H9 (cell line): ENCODE data around the gene GSX1. TPM values are rescaled to one million over a fixed set of nuclear protein-coding genes. Genes with fewer than 3 reads are reported as not detected.

Experiments
- DNase-seq: peaks from one replicate; pipeline ENCODE4 v3.0.0-alpha.2; 2017
- H2AFZ ChIP-seq: one replicate; pipeline ENCODE4 v1.6.1; 2013; ENCODE audit warnings: mild to moderate bottlenecking, low read length, control low read depth, moderate library complexity
- H2AK5ac ChIP-seq: 2 replicates; pipeline ENCODE4 v1.6.1; 2013; ENCODE audit warnings: low read length, control low read depth, mixed read lengths; ENCODE audit not compliant: insufficient read length
- H2BK120ac ChIP-seq: one replicate; pipeline ENCODE4 v1.6.1; 2013; ENCODE audit warnings: low read depth, mild to moderate bottlenecking, low read length, control low read depth, inconsistent platforms; ENCODE audit not compliant: poor library complexity, severe bottlenecking
- H2BK12ac ChIP-seq: 2 replicates; pipeline ENCODE4 v1.6.1; 2013; ENCODE audit warnings: low read length, control low read depth, mixed read lengths, low read depth; ENCODE audit not compliant: insufficient read length
- H2BK15ac ChIP-seq: 2 replicates; pipeline ENCODE4 v1.6.1; 2013; ENCODE audit warnings: low read depth, low read length, control low read depth
- H2BK20ac ChIP-seq: one replicate; pipeline ENCODE4 v1.6.1; 2013; ENCODE audit warnings: low read depth, mild to moderate bottlenecking, low read length, control low read depth, inconsistent platforms; ENCODE audit not compliant: poor library complexity, severe bottlenecking
- H2BK5ac ChIP-seq: 2 replicates; pipeline ENCODE4 v1.6.1; 2013; ENCODE audit warnings: low read length, control low read depth, mixed read lengths; ENCODE audit not compliant: insufficient read length
- H3K14ac ChIP-seq: 2 replicates; pipeline ENCODE4 v1.6.1; 2013; ENCODE audit warnings: low read length, control low read depth; ENCODE audit not compliant: insufficient read depth
- H3K18ac ChIP-seq: 2 replicates; pipeline ENCODE4 v1.6.1; 2013; ENCODE audit warnings: low read depth, mild to moderate bottlenecking, mixed read lengths, low read length, control low read depth; ENCODE audit not compliant: insufficient read length
- H3K23ac ChIP-seq: 2 replicates; pipeline ENCODE4 v1.6.1; 2013; ENCODE audit warnings: low read length, control low read depth, mixed read lengths, low read depth; ENCODE audit not compliant: insufficient read length
- H3K23me2 ChIP-seq: 2 replicates; pipeline ENCODE4 v1.6.1; 2013; ENCODE audit warnings: low read depth, mild to moderate bottlenecking, mixed read lengths, low read length, control low read depth; ENCODE audit not compliant: insufficient read length, poor library complexity, severe bottlenecking
- H3K27ac ChIP-seq: 2 replicates; pipeline ENCODE4 v1.5.1; 2013; ENCODE audit warnings: low read length, control low read depth, mixed read lengths, low read depth; ENCODE audit not compliant: insufficient read length
- H3K27me3 ChIP-seq: 2 replicates; pipeline ENCODE4 v1.6.1; 2013; ENCODE audit warnings: low read length, control low read depth, inconsistent platforms; ENCODE audit not compliant: insufficient read depth
- H3K4ac ChIP-seq: 2 replicates; pipeline ENCODE4 v1.6.1; 2013; ENCODE audit warnings: low read depth, mild to moderate bottlenecking, control low read depth, inconsistent platforms, low read length, moderate library complexity
- H3K4me1 ChIP-seq: 2 replicates; pipeline ENCODE4 v1.6.1; 2013; ENCODE audit warnings: low read length, control low read depth, inconsistent platforms; ENCODE audit not compliant: insufficient read depth
- H3K4me2 ChIP-seq: 2 replicates; pipeline ENCODE4 v1.6.1; 2013; ENCODE audit warnings: low read length, control low read depth, mixed read lengths; ENCODE audit not compliant: insufficient read length, insufficient read depth
- H3K56ac ChIP-seq: 2 replicates; pipeline ENCODE4 v1.6.1; 2013; ENCODE audit warnings: low read depth, mild to moderate bottlenecking, mixed read lengths, low read length, control low read depth; ENCODE audit not compliant: insufficient read length
- H3K79me1 ChIP-seq: 2 replicates; pipeline ENCODE4 v1.6.1; 2013; ENCODE audit warnings: low read depth, mild to moderate bottlenecking, moderate library complexity, low read length, control low read depth, inconsistent platforms; ENCODE audit not compliant: insufficient read depth, poor library complexity, severe bottlenecking
- H3K79me2 ChIP-seq: 2 replicates; pipeline ENCODE4 v1.6.1; 2013; ENCODE audit warnings: low read length, control low read depth, inconsistent platforms; ENCODE audit not compliant: insufficient read depth
- H3K9ac ChIP-seq: 2 replicates; pipeline ENCODE4 v1.6.1; 2013; ENCODE audit warnings: low read length, control low read depth, mixed read lengths; ENCODE audit not compliant: insufficient read length; ENCODE audit errors: extremely low read depth
- H3K9me3 ChIP-seq: one replicate; pipeline ENCODE4 v1.6.1; 2013; ENCODE audit warnings: low read depth, low read length, inconsistent platforms; ENCODE audit not compliant: control insufficient read depth
- H3T11ph ChIP-seq: one replicate; pipeline ENCODE4 v1.6.1; 2013; ENCODE audit warnings: mild to moderate bottlenecking, low read length, control low read depth, inconsistent platforms
- H4K20me1 ChIP-seq: one replicate; pipeline ENCODE4 v1.6.1; 2013; ENCODE audit not compliant: control insufficient read depth, insufficient read length, insufficient read depth
- H4K5ac ChIP-seq: 2 replicates; pipeline ENCODE4 v1.6.1; 2013; ENCODE audit warnings: low read depth, mild to moderate bottlenecking, mixed read lengths, low read length, control low read depth; ENCODE audit not compliant: insufficient read length
- H4K8ac ChIP-seq: replicated peaks from 2 replicates; pipeline ENCODE4 v1.6.1; 2013; ENCODE audit warnings: low read length, control low read depth, mixed read lengths, low read depth; ENCODE audit not compliant: insufficient read length
- H4K91ac ChIP-seq: 2 replicates; pipeline ENCODE4 v1.6.1; 2013; ENCODE audit warnings: low read depth, mild to moderate bottlenecking, moderate library complexity, mixed read lengths, low read length, control low read depth; ENCODE audit not compliant: insufficient read length
- H3K27ac Mint-ChIP-seq, 3 experiments: 2 replicates in 2 of 3; 3 replicates in 1 of 3; pipeline ENCODE4 v1.8.0; 2020 to 2021; ENCODE audit warnings: mixed read lengths in 3 of 3, mild to moderate bottlenecking in 1 of 3, moderate library complexity in 1 of 3
- H3K27me3 Mint-ChIP-seq: 2 replicates; pipeline ENCODE4 v1.8.0; 2021; ENCODE audit warnings: low read depth, mild to moderate bottlenecking, moderate library complexity, mixed read lengths
- H3K36me3 Mint-ChIP-seq, 3 experiments: 2 replicates in 2 of 3; 3 replicates in 1 of 3; pipeline ENCODE4 v1.8.0; 2020 to 2021; ENCODE audit warnings: low read depth in 3 of 3, mixed read lengths in 3 of 3; ENCODE audit not compliant: insufficient read depth in 1 of 3
- H3K4me1 Mint-ChIP-seq, 2 experiments: 2 replicates each; pipeline ENCODE4 v1.8.0; 2020; ENCODE audit warnings: mixed read lengths in 2 of 2
- H3K4me3 Mint-ChIP-seq, 2 experiments: 2 replicates in 1 of 2; 3 replicates in 1 of 2; pipeline ENCODE4 v1.8.0; 2020 to 2021; ENCODE audit warnings: mild to moderate bottlenecking in 2 of 2, mixed read lengths in 2 of 2, moderate library complexity in 1 of 2
- H3K9me3 Mint-ChIP-seq, 2 experiments: 2 replicates in 1 of 2; 3 replicates in 1 of 2; pipeline ENCODE4 v1.8.0; 2020; ENCODE audit warnings: mild to moderate bottlenecking in 2 of 2, mixed read lengths in 2 of 2, moderate library complexity in 1 of 2
- CTCF ChIP-seq: fragments of 200-600 bp; sonication (generic); conservative IDR thresholded peaks from 3 replicates; pipeline ENCODE4 v1.8.0; 2021; ENCODE audit warnings: antibody characterized with exemption, mild to moderate bottlenecking
- WGBS: extraction: QIAGEN DNeasy Blood & Tissue Kit; methylation state at CpG from one replicate; pipeline ENCODE4 v1.1.7; 2013; ENCODE audit warnings: missing lambda C conversion rate, low lambda C conversion rate, mixed read lengths; ENCODE audit not compliant: insufficient read length; ENCODE audit errors: extremely low coverage; 5-methylcytosine and 5-hydroxymethylcytosine counted together
- total RNA-seq: library from RNA; stranded (reverse); gene quantifications from 2 replicates; pipeline ENCODE4 v1.2.1, GENCODE V29; 2021

The GSX1 gene
- total RNA-seq, 1 experiment from 2014 or later, result not detected

DNA sequence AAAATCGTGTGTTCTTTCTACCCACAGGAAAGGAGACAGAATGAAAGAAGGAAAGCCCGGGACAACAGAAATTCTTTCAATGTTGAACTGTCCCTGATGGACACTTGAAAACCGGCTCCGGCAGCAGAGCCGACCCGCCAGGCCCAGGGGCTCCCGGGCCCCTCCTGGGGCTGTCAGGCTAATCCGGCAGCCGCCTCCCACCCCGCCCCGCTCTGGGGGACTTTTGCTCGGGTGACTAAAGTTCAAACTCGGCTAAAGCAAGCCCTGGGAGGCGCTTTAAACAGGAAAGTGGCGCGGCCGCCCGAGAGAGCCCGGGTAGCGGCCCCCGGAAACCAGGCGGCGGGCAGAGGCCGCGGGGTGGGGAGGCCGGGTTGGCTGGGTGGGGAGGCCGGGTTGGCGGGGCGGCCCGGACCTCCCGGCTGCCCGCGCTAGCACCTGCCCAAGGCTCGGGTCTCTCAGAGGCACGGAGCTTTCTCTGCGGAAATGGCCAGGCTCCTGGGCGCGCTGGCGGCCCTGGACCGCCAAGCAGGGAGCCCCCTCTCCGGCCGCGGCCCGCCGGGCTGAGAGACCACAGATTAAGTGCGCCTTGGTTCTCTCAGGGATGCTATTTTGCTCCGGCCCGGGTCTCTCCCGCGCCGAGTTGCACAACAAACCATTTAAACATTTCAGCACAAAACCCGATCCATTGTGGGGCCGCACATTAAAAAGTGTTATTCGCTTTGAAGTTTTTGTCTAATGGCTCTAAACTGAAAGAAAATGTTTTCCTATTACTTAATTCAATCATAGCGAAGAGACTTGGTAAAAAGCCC, 2.6 kb upstream of the GSX1 start:
- no CpG with 5 or more reads among the region's 55 CpGs for WGBS
- no peaks in the 10 kb centered on the region for H4K20me1 ChIP-seq

More for the DNA sequence above, 2.6 kb upstream of the GSX1 start:
- Histone ChIP-seq H2BK5ac (no peak overlapping the region), H3K4me2 (peak overlapping the region; percentile 25), H3K14ac (no peak overlapping the region), H3K27me3 (peaks cover 75% of the 10 kb centered on the region), H3K4ac (no peak overlapping the region), H4K8ac (no peak overlapping the region), H3K4me1 (no peaks in the 10 kb centered on the region), H4K91ac (no peak overlapping the region), H3K56ac (no peak overlapping the region), H2BK15ac (no peak overlapping the region), H2BK20ac (no peak overlapping the region), H2BK12ac (no peak overlapping the region), H3K27ac (no peak overlapping the region), H3K23ac (no peak overlapping the region), H2AK5ac (no peak overlapping the region), H4K5ac (no peak overlapping the region), H3K23me2 (no peaks in the 10 kb centered on the region), H3K18ac (no peak overlapping the region), H3K9me3 (no peaks in the 10 kb centered on the region), H2BK120ac (no peak overlapping the region), H3K79me2 (no peaks in the 10 kb centered on the region), H3K9ac (no peak overlapping the region), H2AFZ (no peak overlapping the region), H3K79me1 (no peaks in the 10 kb centered on the region), H3T11ph (no peak overlapping the region)
- DNase-seq, result peak; percentile 37
- H3K27me3 Mint-ChIP-seq, result peaks cover 100% of the 10 kb centered on the region
- no peak overlapping the region for H3K27ac Mint-ChIP-seq
- peaks cover 34 to 47% of the 10 kb centered on the region in 2 experiments for H3K4me1 Mint-ChIP-seq
- H3K9me3 Mint-ChIP-seq, result peaks cover 0 to 5% of the 10 kb centered on the region in 2 experiments; a peak in 2 of 5 replicates
- peak overlapping the region in 1 of 2 experiments; percentile 70; a peak in 3 of 5 replicates for H3K4me3 Mint-ChIP-seq
- no peak for TF ChIP-seq CTCF
- H3K36me3 Mint-ChIP-seq, result no peaks in the 10 kb centered on the region; a peak in 1 of 7 replicates
